Muscle layer of colon (tissue), 2 donors: Measurements from ENCODE around the gene RASSF6.
"Not testable (repeated sequence)": the region's sequence is repeated elsewhere in the genome, so short reads cannot be mapped to it uniquely, and the experiment has no call there.

Experiments
- H3K27ac ChIP-seq: one replicate; pipeline ENCODE4 v1.7.0; 2013; ENCODE audit warnings: low read depth, mild to moderate bottlenecking, low read length, moderate library complexity
- H3K27me3 ChIP-seq, 2 donors: one replicate each; pipeline ENCODE4 v1.7.0; 2013; ENCODE audit warnings: low read length in 2 of 2, mild to moderate bottlenecking in 2 of 2; ENCODE audit not compliant: insufficient read depth in 2 of 2, control insufficient read depth in 1 of 2
- H3K36me3 ChIP-seq: one replicate; pipeline ENCODE4 v1.7.0; 2013; ENCODE audit warnings: mild to moderate bottlenecking, low read length; ENCODE audit not compliant: insufficient read depth
- H3K4me1 ChIP-seq: one replicate; pipeline ENCODE4 v1.7.0; 2013; ENCODE audit warnings: mild to moderate bottlenecking, low read length; ENCODE audit not compliant: insufficient read depth
- H3K4me3 ChIP-seq, 2 donors: one replicate each; pipeline ENCODE4 v1.7.0; 2013; ENCODE audit warnings: low read length in 2 of 2, low read depth in 1 of 2, mild to moderate bottlenecking in 1 of 2, moderate library complexity in 1 of 2
- H3K9ac ChIP-seq: one replicate; pipeline ENCODE4 v1.7.0; 2013; ENCODE audit warnings: low read length
- H3K9me3 ChIP-seq: one replicate; pipeline ENCODE4 v1.7.0; 2013; ENCODE audit warnings: mild to moderate bottlenecking, low read length
- donor health status: abdominal sarcoma.
- donor health status: Adenocarcinoma of cecum.

The RASSF6 gene

GRCh38 chr4:73620115-73620792 lies at the start of gene RASSF6:
Gene RASSF6, minus strand, starts transcription at chr4:73620436. Its CDS starts 8,641 bp downstream, at chr4:73611795.
- Histone ChIP-seq H3K4me1 (no peaks in the 10 kb centered on the region), H3K4me3 (no peak within 1 kb of the TSS), H3K27me3 (no peaks in the 10 kb centered on the region), H3K9ac (no peak within 1 kb of the TSS), H3K9me3 (no peaks in the 10 kb centered on the region), H3K36me3 (no peaks in the 10 kb centered on the region), H3K27ac (no peak within 1 kb of the TSS)

GRCh38 chr4:73669410-73670183 lies 49.4 kb upstream of the RASSF6 start:
- no peaks in the 10 kb centered on the region for H3K27me3 ChIP-seq
- no peak overlapping the region for H3K27ac ChIP-seq
- H3K9me3 ChIP-seq = no peaks in the 10 kb centered on the region
- H3K4me3 ChIP-seq = no peak overlapping the region
- H3K9ac ChIP-seq = no peak overlapping the region
- H3K4me1 ChIP-seq = no peaks in the 10 kb centered on the region
- H3K36me3 ChIP-seq = no peaks in the 10 kb centered on the region

- H3K9me3 ChIP-seq = no peaks in the 10 kb centered on the region
- no peaks in the 10 kb centered on the region for H3K36me3 ChIP-seq
- H3K27me3 ChIP-seq = no peaks in the 10 kb centered on the region
- no peak overlapping the region for H3K27ac ChIP-seq
- H3K4me3 ChIP-seq = no peak overlapping the region
- H3K9ac ChIP-seq = no peak overlapping the region
- no peaks in the 10 kb centered on the region for H3K4me1 ChIP-seq
These were observed 48.6 kb upstream of the RASSF6 start for GRCh38 chr4:73668782-73669201.

GRCh38 chr4:73665924-73666323 lies 45.7 kb upstream of the RASSF6 start:
- not testable (repeated sequence) for H3K4me1 ChIP-seq, H3K9ac ChIP-seq, H3K36me3 ChIP-seq, H3K4me3 ChIP-seq, H3K9me3 ChIP-seq, H3K27me3 ChIP-seq, H3K27ac ChIP-seq

- no peak overlapping the region for H3K4me3 ChIP-seq
- no peak overlapping the region for H3K9ac ChIP-seq
- no peaks in the 10 kb centered on the region for H3K36me3 ChIP-seq
- H3K9me3 ChIP-seq = no peaks in the 10 kb centered on the region
- no peaks in the 10 kb centered on the region for H3K27me3 ChIP-seq
- no peak overlapping the region for H3K27ac ChIP-seq
- H3K4me1 ChIP-seq = no peaks in the 10 kb centered on the region
These were observed 44.2 kb upstream of the RASSF6 start for GRCh38 chr4:73664470-73664869.

- no peak overlapping the region for H3K9ac ChIP-seq
- H3K27me3 ChIP-seq = no peaks in the 10 kb centered on the region
- H3K9me3 ChIP-seq = no peaks in the 10 kb centered on the region
- H3K36me3 ChIP-seq = no peaks in the 10 kb centered on the region
- no peak overlapping the region for H3K4me3 ChIP-seq
- H3K4me1 ChIP-seq = no peaks in the 10 kb centered on the region
- H3K27ac ChIP-seq = no peak overlapping the region
These were observed 43.3 kb upstream of the RASSF6 start for GRCh38 chr4:73663576-73663975.

- no peaks in the 10 kb centered on the region for H3K27me3 ChIP-seq
- H3K27ac ChIP-seq = no peak overlapping the region
- no peak overlapping the region for H3K4me3 ChIP-seq
These were observed 42.7 kb upstream of the RASSF6 start for GRCh38 chr4:73662709-73663546.

GRCh38 chr4:73661646-73662119 lies 41.4 kb upstream of the RASSF6 start:
- Histone ChIP-seq H3K27me3 (no peaks in the 10 kb centered on the region), H3K36me3 (no peaks in the 10 kb centered on the region), H3K4me3 (no peak overlapping the region), H3K4me1 (no peaks in the 10 kb centered on the region), H3K27ac (no peak overlapping the region), H3K9me3 (no peaks in the 10 kb centered on the region), H3K9ac (no peak overlapping the region)

More at GRCh38 chr4:73662709-73663546, 42.7 kb upstream of the RASSF6 start:
- no peak overlapping the region for H3K9ac ChIP-seq
- no peaks in the 10 kb centered on the region for H3K4me1 ChIP-seq
- no peaks in the 10 kb centered on the region for H3K36me3 ChIP-seq
- H3K9me3 ChIP-seq = no peaks in the 10 kb centered on the region

GRCh38 chr4:73660808-73661207 lies 40.6 kb upstream of the RASSF6 start:
- Histone ChIP-seq H3K27ac (no peak overlapping the region), H3K36me3 (no peaks in the 10 kb centered on the region), H3K27me3 (no peaks in the 10 kb centered on the region), H3K9me3 (no peaks in the 10 kb centered on the region), H3K4me1 (no peaks in the 10 kb centered on the region), H3K9ac (no peak overlapping the region), H3K4me3 (no peak overlapping the region)

GRCh38 chr4:73653695-73654106 lies 33.5 kb upstream of the RASSF6 start:
- Histone ChIP-seq H3K9ac (no peak overlapping the region), H3K4me1 (no peaks in the 10 kb centered on the region), H3K4me3 (no peak overlapping the region), H3K27me3 (no peaks in the 10 kb centered on the region), H3K36me3 (no peaks in the 10 kb centered on the region), H3K9me3 (no peaks in the 10 kb centered on the region), H3K27ac (no peak overlapping the region)

- Histone ChIP-seq H3K27me3 (no peaks in the 10 kb centered on the region), H3K9ac (no peak overlapping the region), H3K36me3 (no peaks in the 10 kb centered on the region), H3K27ac (no peak overlapping the region), H3K9me3 (no peaks in the 10 kb centered on the region), H3K4me3 (no peak overlapping the region), H3K4me1 (no peaks in the 10 kb centered on the region)
These were observed 30.0 kb upstream of the RASSF6 start for GRCh38 chr4:73650250-73650649.
